GM12872 (cell line): ENCODE measurements around the gene C2orf76.

Experiments used
- TF ChIP-seq, protein P1 (sequence below): IDR thresholded peaks from 3 replicates; pipeline ENCODE4 v1.5.1; 2011; ENCODE audit warnings: low read depth, mild to moderate bottlenecking, low read length, moderate library complexity; ENCODE audit not compliant: insufficient read depth

C2orf76 gene

DNA sequence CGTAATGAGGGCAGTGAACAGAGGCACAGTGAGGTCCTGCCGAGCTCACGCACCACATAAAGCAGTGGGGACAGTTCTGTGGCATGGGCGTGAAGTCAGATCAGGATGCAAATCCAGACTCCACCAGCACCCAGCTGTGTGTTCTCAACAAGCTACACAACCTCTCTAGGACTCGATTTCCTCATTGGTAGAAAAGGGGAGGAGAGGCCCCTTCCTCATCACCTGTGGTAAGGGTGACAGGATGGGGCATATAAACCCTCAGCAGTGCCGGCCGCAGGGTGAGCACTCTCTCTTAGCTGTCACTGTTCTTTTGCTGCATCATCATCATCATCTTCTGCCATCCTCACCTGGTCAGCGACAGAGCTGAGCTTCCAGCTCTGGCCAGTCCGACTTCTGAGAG, 54.8 kb downstream of the C2orf76 start:
- TF ChIP-seq, protein P1, sequence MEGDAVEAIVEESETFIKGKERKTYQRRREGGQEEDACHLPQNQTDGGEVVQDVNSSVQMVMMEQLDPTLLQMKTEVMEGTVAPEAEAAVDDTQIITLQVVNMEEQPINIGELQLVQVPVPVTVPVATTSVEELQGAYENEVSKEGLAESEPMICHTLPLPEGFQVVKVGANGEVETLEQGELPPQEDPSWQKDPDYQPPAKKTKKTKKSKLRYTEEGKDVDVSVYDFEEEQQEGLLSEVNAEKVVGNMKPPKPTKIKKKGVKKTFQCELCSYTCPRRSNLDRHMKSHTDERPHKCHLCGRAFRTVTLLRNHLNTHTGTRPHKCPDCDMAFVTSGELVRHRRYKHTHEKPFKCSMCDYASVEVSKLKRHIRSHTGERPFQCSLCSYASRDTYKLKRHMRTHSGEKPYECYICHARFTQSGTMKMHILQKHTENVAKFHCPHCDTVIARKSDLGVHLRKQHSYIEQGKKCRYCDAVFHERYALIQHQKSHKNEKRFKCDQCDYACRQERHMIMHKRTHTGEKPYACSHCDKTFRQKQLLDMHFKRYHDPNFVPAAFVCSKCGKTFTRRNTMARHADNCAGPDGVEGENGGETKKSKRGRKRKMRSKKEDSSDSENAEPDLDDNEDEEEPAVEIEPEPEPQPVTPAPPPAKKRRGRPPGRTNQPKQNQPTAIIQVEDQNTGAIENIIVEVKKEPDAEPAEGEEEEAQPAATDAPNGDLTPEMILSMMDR: no peak

DNA sequence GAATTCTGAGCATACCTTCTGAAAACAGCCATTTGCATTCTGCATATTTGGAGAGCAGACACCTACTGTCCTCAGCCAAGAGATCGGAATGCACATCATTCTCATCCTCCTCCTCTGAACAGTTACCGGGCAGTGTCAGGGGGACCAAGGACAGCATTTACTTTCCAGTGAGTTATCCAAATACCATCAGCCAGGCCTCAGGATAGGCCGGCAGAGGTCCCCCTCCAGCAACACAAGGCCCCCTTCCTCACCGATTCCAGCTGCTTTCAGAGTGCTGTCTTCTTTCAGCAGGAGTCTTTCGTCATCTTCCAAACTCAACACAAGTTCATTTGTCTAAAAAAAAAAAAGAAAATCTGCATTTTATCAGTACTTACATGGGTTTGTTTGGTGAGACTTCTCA, 55.3 kb downstream of the C2orf76 start:
- TF ChIP-seq, protein P1: no peak

GRCh38 chr2:119308793-119309330, 57.8 kb downstream of the C2orf76 start:
- TF ChIP-seq, protein P1: no peak

DNA sequence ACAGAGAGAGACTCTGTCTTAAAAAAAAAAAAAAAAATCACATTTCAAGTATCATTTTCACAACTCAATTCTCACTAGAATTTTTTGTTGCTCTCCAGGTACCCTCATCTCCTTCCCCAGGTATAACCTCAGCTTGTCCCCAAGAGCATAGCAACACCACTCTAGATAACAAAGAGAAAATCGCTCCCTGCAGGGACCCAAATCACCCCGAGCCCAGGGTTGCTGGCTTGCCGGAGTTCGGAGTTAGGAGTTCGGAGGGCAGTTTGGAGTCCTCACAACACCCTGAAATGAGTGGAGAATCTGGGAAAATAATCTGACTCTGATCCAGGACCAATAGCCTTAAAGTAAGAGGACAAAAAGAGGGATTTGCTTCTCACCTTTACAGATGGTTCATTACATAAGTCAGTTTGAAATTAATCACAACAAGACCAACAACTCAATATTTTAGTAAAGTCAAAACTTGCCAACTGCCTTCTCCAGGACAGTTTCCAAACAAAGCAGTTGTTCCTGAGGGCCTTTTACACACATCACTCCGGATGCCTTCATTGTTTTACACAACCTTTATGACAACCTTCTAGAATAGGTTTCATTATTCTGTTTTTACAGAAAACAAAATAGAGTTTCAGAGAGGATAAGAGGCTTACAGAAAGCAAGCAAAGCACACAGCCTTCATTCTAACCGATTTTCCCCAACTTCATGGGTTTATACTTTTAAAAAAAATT, 59.1 kb downstream of the C2orf76 start:
- TF ChIP-seq, protein P1: no peak

DNA sequence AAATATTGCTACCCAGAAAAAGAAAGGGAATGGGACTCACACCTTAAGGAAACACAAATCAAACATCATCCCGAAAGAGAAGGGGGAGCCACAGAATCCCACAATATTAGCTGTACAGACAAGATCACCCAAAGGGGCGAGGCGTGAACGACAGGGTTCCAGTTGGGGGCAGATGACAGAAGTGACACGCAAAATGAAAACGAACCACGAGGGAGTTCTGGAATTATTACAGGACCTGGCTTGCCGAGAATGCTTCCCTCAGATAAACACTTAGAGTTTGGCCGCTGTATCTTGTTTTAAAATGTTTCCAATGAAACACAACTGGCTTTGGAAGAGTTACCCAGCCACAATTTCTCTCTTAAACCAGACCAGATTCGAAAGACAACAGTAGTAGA, 60.4 kb downstream of the C2orf76 start:
- TF ChIP-seq, protein P1: no peak

- TF ChIP-seq, protein P1: no peak
These were observed 61.0 kb downstream of the C2orf76 start for GRCh38 chr2:119305497-119306195.

DNA sequence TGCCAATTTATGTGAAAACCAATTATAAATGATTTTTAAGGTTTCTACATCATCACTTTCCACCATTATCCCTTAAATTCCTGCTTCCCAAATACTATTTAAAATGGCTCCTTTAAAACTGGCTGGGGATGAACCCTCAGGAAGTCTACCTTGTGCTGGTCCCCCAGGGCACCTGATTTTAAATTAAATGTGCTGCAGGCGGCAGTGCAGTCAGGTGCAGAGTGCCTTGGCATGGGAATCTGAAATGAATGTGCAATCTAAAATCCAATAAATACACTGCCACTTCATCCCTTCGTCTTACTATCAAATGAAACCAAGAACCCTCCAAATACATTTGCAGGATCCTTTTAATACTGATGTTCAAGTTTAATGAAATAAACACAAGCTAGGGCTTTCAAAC, 61.8 kb downstream of the C2orf76 start:
- TF ChIP-seq, protein P1: no peak
